GM12878 (cell line): Measurements from ENCODE around the gene ZCCHC9. TPM values are rescaled to one million over a fixed set of nuclear protein-coding genes. Genes with fewer than 3 reads are reported as not detected.

ENCODE experiments used
- ATAC-seq: fragments of 200-7000 bp; cut with Tn5 transposase; 3 replicates; pipeline ENCODE4 v1.9.1; 2020; ENCODE audit warnings: mild to moderate bottlenecking, moderate library complexity
- BruUV-seq: library from RNA; stranded (reverse); fragments of 400-500 nt; replicated peaks from 2 replicates; lab custom pipeline; 2021; lab: Mats Ljungman, UMichigan
- CTCF ChIA-PET: fragments of 300-600 bp; sonication (Branson Sonifier 250); formaldehyde crosslinking; extraction: SDS; loops from one replicate; lab custom pipeline; 2021; ENCODE audit warnings: inconsistent platforms; lab: Yijun Ruan, JAX
- POLR2A ChIA-PET: fragments of 350-600 bp; formaldehyde crosslinking; extraction: SDS; loops from one replicate; lab custom pipeline; 2021; ENCODE audit warnings: inconsistent platforms; lab: Charles Lee
- RAD21 ChIA-PET: fragments of 300-600 bp; sonication (Branson Sonifier 250); formaldehyde crosslinking; loops from one replicate; lab custom pipeline; 2023; ENCODE audit warnings: antibody characterized with exemption; ENCODE audit not compliant: unreplicated experiment; lab: Charles Lee
- SMC1A ChIA-PET: fragments of 300-600 bp; sonication (Branson Sonifier 250); formaldehyde crosslinking; loops from one replicate; lab custom pipeline; 2023; ENCODE audit not compliant: unreplicated experiment, uncharacterized antibody; lab: Charles Lee
- DNase-seq: peaks from one replicate; pipeline ENCODE4 v3.0.0-alpha.2; 2011; ENCODE audit warnings: low read depth, low spot score
- FAIRE-seq: peaks from 3 replicates; lab custom pipeline; 2011; peaks lifted over from hg19 to GRCh38; lab: Jason Lieb, UNC
- H2AFZ ChIP-seq: 2 replicates; pipeline ENCODE4 v1.6.0; 2011; ENCODE audit warnings: low read depth, low read length, control low read depth; ENCODE audit not compliant: control insufficient read depth
- H3K27ac ChIP-seq: 2 replicates; pipeline ENCODE4 v1.5.1; 2011; ENCODE audit warnings: control low read depth; ENCODE audit not compliant: control insufficient read depth, insufficient read depth
- H3K27me3 ChIP-seq, 2 experiments: replicated peaks in 1 of 2; 2 replicates each; pipeline versions ENCODE4 v1.6.0 to v1.6.1; 2011; ENCODE audit warnings: low read length in 1 of 2; ENCODE audit not compliant: control insufficient read depth in 2 of 2, insufficient read depth in 2 of 2
- H3K36me3 ChIP-seq, 2 experiments: 2 replicates each; pipeline ENCODE4 v1.5.1; 2011; ENCODE audit warnings: low read length in 1 of 2; ENCODE audit not compliant: control insufficient read depth in 2 of 2, insufficient read depth in 2 of 2
- H3K4me1 ChIP-seq: 2 replicates; pipeline ENCODE4 v1.6.1; 2011; ENCODE audit warnings: mild to moderate bottlenecking, low read length, moderate library complexity, mixed read lengths; ENCODE audit not compliant: control insufficient read depth, insufficient read depth
- H3K4me2 ChIP-seq: 2 replicates; pipeline ENCODE4 v1.6.0; 2011; ENCODE audit warnings: control low read depth; ENCODE audit not compliant: control insufficient read depth, insufficient read depth
- H3K4me3 ChIP-seq: fragments of 200-600 bp; sonication (generic); 2 replicates; pipeline ENCODE4 v1.5.1; 2016
- H3K79me2 ChIP-seq: 2 replicates; pipeline ENCODE4 v1.6.0; 2011; ENCODE audit warnings: low read length; ENCODE audit not compliant: control insufficient read depth, insufficient read depth
- H3K9ac ChIP-seq: 2 replicates; pipeline ENCODE4 v1.8.0; 2011; ENCODE audit warnings: low read length, control low read depth, mixed read lengths; ENCODE audit not compliant: control insufficient read depth, insufficient read depth
- H3K9me3 ChIP-seq: replicated peaks from 3 replicates; pipeline ENCODE4 v1.5.1; 2011; ENCODE audit warnings: mild to moderate bottlenecking, low read length; ENCODE audit not compliant: control insufficient read depth, insufficient read depth
- H4K20me1 ChIP-seq: 2 replicates; pipeline ENCODE4 v1.6.0; 2011; ENCODE audit not compliant: control insufficient read depth, insufficient read depth
- CHD1 ChIP-seq: IDR thresholded peaks from 2 replicates; pipeline ENCODE4 v1.6.1; 2012; ENCODE audit warnings: low read depth, low read length, improper control_type of control experiment
- CHD2 ChIP-seq: IDR thresholded peaks from 2 replicates; pipeline ENCODE4 v1.6.1; 2011; ENCODE audit warnings: low read depth, low read length, improper control_type of control experiment, borderline replicate concordance
- FOXK2 ChIP-seq: fragments of 450-650 bp; IDR thresholded peaks from 2 replicates; pipeline ENCODE4 v1.6.1; 2017; ENCODE audit warnings: mild to moderate bottlenecking, moderate library complexity
- HDAC2 ChIP-seq: fragments of 200-600 bp; sonication (generic); IDR thresholded peaks from 2 replicates; pipeline ENCODE4 v1.6.1; 2017
- IKZF1 ChIP-seq: fragments of 450-650 bp; conservative IDR thresholded peaks from 2 replicates; pipeline ENCODE4 v1.6.1; 2017; ENCODE audit warnings: antibody characterized with exemption, mild to moderate bottlenecking
- JUND ChIP-seq: IDR thresholded peaks from 2 replicates; pipeline ENCODE4 v1.6.1; 2012; ENCODE audit warnings: low read depth, mild to moderate bottlenecking, low read length, improper control_type of control experiment, moderate library complexity
- LARP7 ChIP-seq: fragments of 450-650 bp; IDR thresholded peaks from 2 replicates; pipeline ENCODE4 v1.6.1; 2017; ENCODE audit warnings: mild to moderate bottlenecking
- NR2C1 ChIP-seq: fragments of 450-650 bp; IDR thresholded peaks from 2 replicates; pipeline ENCODE4 v1.6.1; 2017; ENCODE audit warnings: antibody characterized with exemption, mild to moderate bottlenecking, moderate library complexity
- RB1 ChIP-seq: fragments of 450-650 bp; formaldehyde crosslinking; IDR thresholded peaks from 2 replicates; pipeline ENCODE4 v1.6.1; 2017; ENCODE audit warnings: mild to moderate bottlenecking, borderline replicate concordance
- SMAD1 ChIP-seq: fragments of 450-650 bp; IDR thresholded peaks from 2 replicates; pipeline ENCODE4 v1.6.1; 2018; ENCODE audit warnings: mild to moderate bottlenecking, low read depth; ENCODE audit not compliant: partially characterized antibody
- ZNF217 ChIP-seq: fragments of 450-650 bp; IDR thresholded peaks from 2 replicates; pipeline ENCODE4 v1.6.1; 2017; ENCODE audit warnings: antibody characterized with exemption, mild to moderate bottlenecking
- ZSCAN29 ChIP-seq: fragments of 450-650 bp; IDR thresholded peaks from 2 replicates; pipeline ENCODE4 v1.6.1; 2017; ENCODE audit warnings: mild to moderate bottlenecking, moderate library complexity
- WGBS: methylation state at CpG from one replicate; pipeline ENCODE4 v1.1.6; 2016; ENCODE audit warnings: low lambda C conversion rate; ENCODE audit not compliant: insufficient replicate concordance, insufficient coverage; ENCODE audit errors: missing lambda C conversion rate; 5-methylcytosine and 5-hydroxymethylcytosine counted together
- in situ Hi-C: fragments of 300-500 bp; cut with MboI; formaldehyde crosslinking; loops from 9 replicates; pipeline ENCODE4 v1.14.3; 2018; ENCODE audit warnings: mixed read lengths
- intact Hi-C: fragments of 100-400 bp; cut with micrococcal nuclease; formaldehyde crosslinking; loops from one replicate; pipeline ENCODE4 v1.14.2; 2022; ENCODE audit not compliant: unreplicated experiment
- polyA plus RNA-seq, 11 experiments: library from polyadenylated mRNA; depleted of rRNA in 4 of 11; unstranded in 6 of 11; stranded (reverse) in 5 of 11; fragments of >200 nt; fragmentation: Nextera tagmentation in 4 of 11; fragmentation: Illumina TruSeq in 1 of 11; extraction: Ambion mirVana in 4 of 11; extraction: Trizol in 1 of 11; gene quantifications; 1 replicate in 1 of 11; 2 replicates in 10 of 11; pipeline versions ENCODE4 v1.2.1 to v1.2.3, GENCODE V29; 2011 to 2016; ENCODE audit warnings: inconsistent platforms in 2 of 11, missing spikeins in 2 of 11, low read depth in 1 of 11
- total RNA-seq, 4 experiments: library from RNA; depleted of rRNA in 3 of 4; stranded (reverse); fragments of >200 nt in 3 of 4; fragmentation: Illumina TruSeq in 1 of 4; extraction: Trizol in 1 of 4; gene quantifications; 2 replicates each; pipeline versions ENCODE4 v1.2.1 to v1.2.3, GENCODE V29; 2013 to 2021
- TF ChIP-seq, protein P1 (sequence below): IDR thresholded peaks from 2 replicates; pipeline ENCODE4 v1.6.1; 2012; ENCODE audit warnings: low read depth, low read length, improper control_type of control experiment
- TF ChIP-seq, protein P2 (sequence below): fragments of 450-650 bp; IDR thresholded peaks from 2 replicates; pipeline ENCODE4 v1.6.1; 2017; ENCODE audit warnings: mild to moderate bottlenecking
- TF ChIP-seq, protein P3 (sequence below): fragments of 450-650 bp; IDR thresholded peaks from 2 replicates; pipeline ENCODE4 v1.6.1; 2017; ENCODE audit warnings: mild to moderate bottlenecking, low read depth, inconsistent platforms; ENCODE audit not compliant: poor library complexity, severe bottlenecking
- TF ChIP-seq, protein P4 (sequence below): IDR thresholded peaks from 2 replicates; pipeline ENCODE4 v1.6.1; 2011; ENCODE audit warnings: low read depth, mild to moderate bottlenecking, low read length, moderate library complexity, borderline replicate concordance; ENCODE audit errors: extremely low read depth

Gene ZCCHC9
- total and polyA plus RNA-seq, 10 of the 15 experiments (the other 5 are each of a cell fraction or from before 2014, with no cell fraction given), result 22.0 to 57.7 (median 34.5) TPM

DNA sequence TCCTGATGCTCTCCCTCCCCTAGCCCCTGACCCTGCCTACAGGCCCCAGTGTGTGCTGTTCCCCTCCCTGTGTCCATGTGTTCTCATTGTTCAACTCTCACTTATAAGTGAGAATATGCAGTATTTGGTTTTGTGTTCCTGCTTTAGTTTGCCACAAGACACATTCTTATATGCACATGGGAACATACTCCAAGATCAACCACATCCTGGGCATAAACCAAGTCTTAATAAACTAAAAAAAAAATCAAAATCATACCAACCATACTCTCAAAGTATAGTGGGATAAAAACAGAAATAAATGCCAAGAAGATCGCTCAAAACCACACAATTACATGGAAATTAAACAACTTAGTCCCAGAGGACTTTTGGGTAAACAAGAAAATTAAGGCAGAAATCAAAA, 11.2 kb upstream of the ZCCHC9 start:
- FAIRE-seq, result no peak

More for the DNA sequence above, 11.2 kb upstream of the ZCCHC9 start:
- Histone ChIP-seq H3K36me3 (no peaks in the 10 kb centered on the region), H3K9me3 (peaks cover 10% of the 10 kb centered on the region), H4K20me1 (no peaks in the 10 kb centered on the region), H3K4me1 (peaks cover 12% of the 10 kb centered on the region), H2AFZ (no peak overlapping the region), H3K79me2 (no peaks in the 10 kb centered on the region), H3K4me3 (no peak overlapping the region), H3K27ac (no peak overlapping the region), H3K27me3 (no peaks in the 10 kb centered on the region), H3K9ac (no peak overlapping the region), H3K4me2 (no peak overlapping the region)
- ChIA-PET CTCF (interaction anchor here (1.6 kb wide), 1 partner anchor 9 kb away, joined by 5 read pairs; no protein-coding TSS in a partner anchor), RAD21 (no interaction called here), POLR2A (no interaction called here), SMC1A (no interaction called here)
- no peak for ATAC-seq
- BruUV-seq, result no TSS peak
- intact Hi-C loops, result no loop called here
- WGBS, result 93% methylated on average over 1 of the region's 1 CpG
- no peak for DNase-seq
- TF ChIP-seq LARP7, result no peak
- TF ChIP-seq CHD2, result no peak
- no peak for TF ChIP-seq ZNF217
- TF ChIP-seq, protein P1, sequence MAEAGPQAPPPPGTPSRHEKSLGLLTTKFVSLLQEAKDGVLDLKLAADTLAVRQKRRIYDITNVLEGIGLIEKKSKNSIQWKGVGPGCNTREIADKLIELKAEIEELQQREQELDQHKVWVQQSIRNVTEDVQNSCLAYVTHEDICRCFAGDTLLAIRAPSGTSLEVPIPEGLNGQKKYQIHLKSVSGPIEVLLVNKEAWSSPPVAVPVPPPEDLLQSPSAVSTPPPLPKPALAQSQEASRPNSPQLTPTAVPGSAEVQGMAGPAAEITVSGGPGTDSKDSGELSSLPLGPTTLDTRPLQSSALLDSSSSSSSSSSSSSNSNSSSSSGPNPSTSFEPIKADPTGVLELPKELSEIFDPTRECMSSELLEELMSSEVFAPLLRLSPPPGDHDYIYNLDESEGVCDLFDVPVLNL, result no peak
- TF ChIP-seq JUND, result no peak
- TF ChIP-seq RB1, result no peak
- TF ChIP-seq CHD1, result no peak
- TF ChIP-seq, protein P2, sequence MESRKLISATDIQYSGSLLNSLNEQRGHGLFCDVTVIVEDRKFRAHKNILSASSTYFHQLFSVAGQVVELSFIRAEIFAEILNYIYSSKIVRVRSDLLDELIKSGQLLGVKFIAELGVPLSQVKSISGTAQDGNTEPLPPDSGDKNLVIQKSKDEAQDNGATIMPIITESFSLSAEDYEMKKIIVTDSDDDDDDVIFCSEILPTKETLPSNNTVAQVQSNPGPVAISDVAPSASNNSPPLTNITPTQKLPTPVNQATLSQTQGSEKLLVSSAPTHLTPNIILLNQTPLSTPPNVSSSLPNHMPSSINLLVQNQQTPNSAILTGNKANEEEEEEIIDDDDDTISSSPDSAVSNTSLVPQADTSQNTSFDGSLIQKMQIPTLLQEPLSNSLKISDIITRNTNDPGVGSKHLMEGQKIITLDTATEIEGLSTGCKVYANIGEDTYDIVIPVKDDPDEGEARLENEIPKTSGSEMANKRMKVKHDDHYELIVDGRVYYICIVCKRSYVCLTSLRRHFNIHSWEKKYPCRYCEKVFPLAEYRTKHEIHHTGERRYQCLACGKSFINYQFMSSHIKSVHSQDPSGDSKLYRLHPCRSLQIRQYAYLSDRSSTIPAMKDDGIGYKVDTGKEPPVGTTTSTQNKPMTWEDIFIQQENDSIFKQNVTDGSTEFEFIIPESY, result no peak
- TF ChIP-seq SMAD1, result no peak
- TF ChIP-seq HDAC2, result no peak
- no peak for TF ChIP-seq ZSCAN29
- TF ChIP-seq, protein P3, sequence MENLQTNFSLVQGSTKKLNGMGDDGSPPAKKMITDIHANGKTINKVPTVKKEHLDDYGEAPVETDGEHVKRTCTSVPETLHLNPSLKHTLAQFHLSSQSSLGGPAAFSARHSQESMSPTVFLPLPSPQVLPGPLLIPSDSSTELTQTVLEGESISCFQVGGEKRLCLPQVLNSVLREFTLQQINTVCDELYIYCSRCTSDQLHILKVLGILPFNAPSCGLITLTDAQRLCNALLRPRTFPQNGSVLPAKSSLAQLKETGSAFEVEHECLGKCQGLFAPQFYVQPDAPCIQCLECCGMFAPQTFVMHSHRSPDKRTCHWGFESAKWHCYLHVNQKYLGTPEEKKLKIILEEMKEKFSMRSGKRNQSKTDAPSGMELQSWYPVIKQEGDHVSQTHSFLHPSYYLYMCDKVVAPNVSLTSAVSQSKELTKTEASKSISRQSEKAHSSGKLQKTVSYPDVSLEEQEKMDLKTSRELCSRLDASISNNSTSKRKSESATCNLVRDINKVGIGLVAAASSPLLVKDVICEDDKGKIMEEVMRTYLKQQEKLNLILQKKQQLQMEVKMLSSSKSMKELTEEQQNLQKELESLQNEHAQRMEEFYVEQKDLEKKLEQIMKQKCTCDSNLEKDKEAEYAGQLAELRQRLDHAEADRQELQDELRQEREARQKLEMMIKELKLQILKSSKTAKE, result no peak
- TF ChIP-seq, protein P4, sequence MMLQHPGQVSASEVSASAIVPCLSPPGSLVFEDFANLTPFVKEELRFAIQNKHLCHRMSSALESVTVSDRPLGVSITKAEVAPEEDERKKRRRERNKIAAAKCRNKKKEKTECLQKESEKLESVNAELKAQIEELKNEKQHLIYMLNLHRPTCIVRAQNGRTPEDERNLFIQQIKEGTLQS, result no peak
- TF ChIP-seq IKZF1, result no peak
- TF ChIP-seq NR2C1, result no peak
- TF ChIP-seq FOXK2, result no peak
- in situ Hi-C loops, result no loop called here
